WTC11 (cell line): ENCODE data around the gene MYL12B. TPM values are rescaled to one million over a fixed set of nuclear protein-coding genes. Genes with fewer than 3 reads are reported as not detected.
A peak's percentile ranks its signal among the peaks of the same experiment; 100 is the strongest.

Source experiments
- ATAC-seq: fragments of 200-7000 bp; cut with Tn5 transposase; 2 replicates; pipeline ENCODE4 v1.10.0; 2021; ENCODE audit warnings: mild to moderate bottlenecking, moderate library complexity
- CTCF ChIA-PET: fragments of 300-600 bp; sonication (Branson Sonifier 250); formaldehyde crosslinking; loops from one replicate; lab custom pipeline; 2021; ENCODE audit warnings: antibody characterized with exemption; lab: Charles Lee
- POLR2A ChIA-PET: fragments of 350-600 bp; sonication (Branson Sonifier 250); formaldehyde crosslinking; loops from one replicate; lab custom pipeline; 2021; ENCODE audit warnings: antibody characterized with exemption; lab: Charles Lee
- DNase-seq: peaks from one replicate; pipeline ENCODE4 v3.0.0; 2021; ENCODE audit warnings: low spot score
- H3K27ac Mint-ChIP-seq: 2 replicates; pipeline ENCODE4 v1.8.0; 2021; ENCODE audit warnings: mixed read lengths
- H3K27me3 Mint-ChIP-seq: 2 replicates; pipeline ENCODE4 v1.8.0; 2021; ENCODE audit warnings: low read depth, mild to moderate bottlenecking, moderate library complexity, mixed read lengths
- H3K36me3 Mint-ChIP-seq: 2 replicates; pipeline ENCODE4 v1.8.0; 2021; ENCODE audit warnings: mixed read lengths
- H3K4me1 Mint-ChIP-seq: 2 replicates; pipeline ENCODE4 v1.8.0; 2022; ENCODE audit warnings: mixed read lengths
- H3K4me3 Mint-ChIP-seq: 2 replicates; pipeline ENCODE4 v1.8.0; 2021; ENCODE audit warnings: mild to moderate bottlenecking, moderate library complexity, mixed read lengths
- H3K9me3 Mint-ChIP-seq: 2 replicates; pipeline ENCODE4 v1.8.0; 2021; ENCODE audit warnings: mixed read lengths
- ELF4 ChIP-seq: sonication (generic); formaldehyde crosslinking; IDR thresholded peaks from 2 replicates; pipeline ENCODE4 v1.8.1; 2022; ENCODE audit warnings: low read depth, mild to moderate bottlenecking, moderate library complexity, missing genetic modification reagents
- ERG ChIP-seq: fragments of 250-450 bp; sonication (Bioruptor Pico); IDR thresholded peaks from 2 replicates; pipeline ENCODE4 v1.8.0; 2021; ENCODE audit warnings: mild to moderate bottlenecking
- ETV6 ChIP-seq: sonication (generic); formaldehyde crosslinking; IDR thresholded peaks from 2 replicates; pipeline ENCODE4 v1.8.1; 2022; ENCODE audit warnings: mild to moderate bottlenecking, missing genetic modification reagents
- FOXJ3 ChIP-seq: sonication (generic); formaldehyde crosslinking; IDR thresholded peaks from 2 replicates; pipeline ENCODE4 v1.9.0; 2021; ENCODE audit warnings: missing genetic modification reagents, mild to moderate bottlenecking, borderline replicate concordance
- FOXP4 ChIP-seq: sonication (generic); formaldehyde crosslinking; IDR thresholded peaks from 2 replicates; pipeline ENCODE4 v1.8.0; 2022; ENCODE audit warnings: mild to moderate bottlenecking, missing genetic modification reagents
- IRF2 ChIP-seq: sonication (generic); formaldehyde crosslinking; IDR thresholded peaks from 2 replicates; pipeline ENCODE4 v1.8.0; 2022; ENCODE audit warnings: low read depth, missing genetic modification reagents, borderline replicate concordance
- NFE2L1 ChIP-seq: sonication (generic); formaldehyde crosslinking; IDR thresholded peaks from 2 replicates; pipeline ENCODE4 v1.8.1; 2023; ENCODE audit warnings: missing genetic modification reagents
- NR3C1 ChIP-seq: sonication (generic); formaldehyde crosslinking; conservative IDR thresholded peaks from 2 replicates; pipeline ENCODE4 v1.8.1; 2023; ENCODE audit warnings: low read depth, mild to moderate bottlenecking, missing genetic modification reagents
- PRDM15 ChIP-seq: sonication (generic); formaldehyde crosslinking; IDR thresholded peaks from 2 replicates; pipeline ENCODE4 v1.8.0; 2022; ENCODE audit warnings: missing genetic modification reagents
- RORB ChIP-seq: fragments of 250-450 bp; sonication (Bioruptor Pico); IDR thresholded peaks from 2 replicates; pipeline ENCODE4 v1.9.0; 2021; ENCODE audit warnings: mild to moderate bottlenecking
- ZNF317 ChIP-seq: sonication (generic); formaldehyde crosslinking; IDR thresholded peaks from 2 replicates; pipeline ENCODE4 v1.8.1; 2023; ENCODE audit warnings: low read depth, mild to moderate bottlenecking, moderate library complexity, missing genetic modification reagents, borderline replicate concordance
- ZSCAN18 ChIP-seq: fragments of 250-450 bp; sonication (Bioruptor Pico); IDR thresholded peaks from 2 replicates; pipeline ENCODE4 v2.1.2; 2022; ENCODE audit warnings: mild to moderate bottlenecking, moderate library complexity
- total RNA-seq: library from RNA; stranded (reverse); gene quantifications from 3 replicates; pipeline ENCODE4 v1.2.3, GENCODE V29; 2021
- TF ChIP-seq, protein P1 (sequence below): sonication (generic); formaldehyde crosslinking; IDR thresholded peaks from 2 replicates; pipeline ENCODE4 v1.8.0; 2022; ENCODE audit warnings: mild to moderate bottlenecking, missing genetic modification reagents
- TF ChIP-seq, protein P2 (sequence below): fragments of 250-450 bp; sonication (Bioruptor Pico); IDR thresholded peaks from 2 replicates; pipeline ENCODE4 v1.9.0; 2021; ENCODE audit warnings: moderate library complexity, mild to moderate bottlenecking, inconsistent platforms, borderline replicate concordance
- TF ChIP-seq, protein P3 (sequence below): sonication (generic); formaldehyde crosslinking; conservative IDR thresholded peaks from 2 replicates; pipeline ENCODE4 v1.8.1; 2022; ENCODE audit warnings: mild to moderate bottlenecking, missing genetic modification reagents

MYL12B gene
- total RNA-seq, 1 experiment from 2014 or later, result 173 TPM

DNA sequence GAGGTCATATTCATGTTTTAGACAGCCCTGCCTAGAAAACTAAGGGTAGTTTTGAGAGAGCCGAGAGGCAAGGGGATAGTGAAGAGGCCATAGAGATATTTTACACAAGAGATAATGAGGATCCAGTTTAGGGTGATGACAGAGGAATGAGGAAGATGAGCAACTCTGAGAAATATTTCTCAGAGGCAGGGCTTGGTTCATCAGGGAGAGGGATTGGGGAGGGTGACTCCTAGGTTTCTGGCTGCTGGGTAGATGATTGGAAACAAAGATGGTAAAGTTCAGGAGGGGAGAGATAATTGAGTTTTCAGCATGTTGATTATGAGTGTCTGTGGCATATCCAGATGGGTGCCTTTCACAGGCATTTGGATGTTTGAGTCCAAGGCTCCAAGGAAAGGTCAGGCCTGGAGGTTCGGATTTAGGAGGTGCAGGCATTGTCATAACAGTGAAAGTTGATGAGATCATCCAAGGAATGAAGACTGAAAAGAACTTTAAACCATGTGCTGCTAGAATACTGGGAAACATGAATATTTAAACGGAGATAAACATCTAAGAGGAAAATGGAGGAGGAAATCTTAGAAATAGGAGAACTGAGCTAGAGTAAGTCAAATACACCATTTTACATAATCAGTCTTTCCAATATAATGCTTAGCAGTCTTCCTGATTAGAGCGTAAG, 7.4 kb downstream of the MYL12B start:
- ChIA-PET POLR2A (no interaction called here), CTCF (interaction anchor here (0.9 kb wide), 1 partner anchor 397 kb away, joined by 3 read pairs; no protein-coding TSS in a partner anchor)
- no peaks in the 10 kb centered on the region for H3K27me3 Mint-ChIP-seq
- TF ChIP-seq, protein P1, sequence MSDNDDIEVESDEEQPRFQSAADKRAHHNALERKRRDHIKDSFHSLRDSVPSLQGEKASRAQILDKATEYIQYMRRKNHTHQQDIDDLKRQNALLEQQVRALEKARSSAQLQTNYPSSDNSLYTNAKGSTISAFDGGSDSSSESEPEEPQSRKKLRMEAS (CRISPR knock-in tag), result no peak
- no peak for TF ChIP-seq ZSCAN18
- TF ChIP-seq, protein P2, sequence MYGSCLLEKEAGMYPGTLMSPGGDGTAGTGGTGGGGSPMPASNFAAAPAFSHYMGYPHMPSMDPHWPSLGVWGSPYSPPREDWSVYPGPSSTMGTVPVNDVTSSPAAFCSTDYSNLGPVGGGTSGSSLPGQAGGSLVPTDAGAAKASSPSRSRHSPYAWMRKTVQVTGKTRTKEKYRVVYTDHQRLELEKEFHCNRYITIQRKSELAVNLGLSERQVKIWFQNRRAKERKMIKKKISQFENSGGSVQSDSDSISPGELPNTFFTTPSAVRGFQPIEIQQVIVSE (CRISPR knock-in tag), result no peak
- no peak for TF ChIP-seq FOXJ3
- no peak for TF ChIP-seq NFE2L1
- TF ChIP-seq ERG (CRISPR knock-in tag), result no peak
- no peak for TF ChIP-seq ZNF317 (CRISPR knock-in tag)
- TF ChIP-seq, protein P3, sequence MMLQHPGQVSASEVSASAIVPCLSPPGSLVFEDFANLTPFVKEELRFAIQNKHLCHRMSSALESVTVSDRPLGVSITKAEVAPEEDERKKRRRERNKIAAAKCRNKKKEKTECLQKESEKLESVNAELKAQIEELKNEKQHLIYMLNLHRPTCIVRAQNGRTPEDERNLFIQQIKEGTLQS (CRISPR knock-in tag), result no peak
- no peak for TF ChIP-seq FOXP4
- no peak for TF ChIP-seq RORB (CRISPR knock-in tag)
- no peak for TF ChIP-seq ELF4 (CRISPR knock-in tag)
- TF ChIP-seq NR3C1 (CRISPR knock-in tag), result no peak
- TF ChIP-seq IRF2 (CRISPR knock-in tag), result no peak
- TF ChIP-seq ETV6 (CRISPR knock-in tag), result no peak
- TF ChIP-seq PRDM15 (CRISPR knock-in tag), result no peak
- H3K9me3 Mint-ChIP-seq, result no peaks in the 10 kb centered on the region
- peak overlapping the region; percentile 35 for H3K27ac Mint-ChIP-seq
- no peak for DNase-seq
- H3K4me1 Mint-ChIP-seq, result peaks cover 39% of the 10 kb centered on the region
- H3K4me3 Mint-ChIP-seq, result no peak overlapping the region
- peaks cover 12% of the 10 kb centered on the region for H3K36me3 Mint-ChIP-seq
- no peak for ATAC-seq
